Measurements from ENCODE around the gene TCN1.
"Not testable (repeated sequence)": the region's sequence is repeated elsewhere in the genome, so short reads cannot be mapped to it uniquely, and the experiment has no call there.

TCN1 gene, protein sequence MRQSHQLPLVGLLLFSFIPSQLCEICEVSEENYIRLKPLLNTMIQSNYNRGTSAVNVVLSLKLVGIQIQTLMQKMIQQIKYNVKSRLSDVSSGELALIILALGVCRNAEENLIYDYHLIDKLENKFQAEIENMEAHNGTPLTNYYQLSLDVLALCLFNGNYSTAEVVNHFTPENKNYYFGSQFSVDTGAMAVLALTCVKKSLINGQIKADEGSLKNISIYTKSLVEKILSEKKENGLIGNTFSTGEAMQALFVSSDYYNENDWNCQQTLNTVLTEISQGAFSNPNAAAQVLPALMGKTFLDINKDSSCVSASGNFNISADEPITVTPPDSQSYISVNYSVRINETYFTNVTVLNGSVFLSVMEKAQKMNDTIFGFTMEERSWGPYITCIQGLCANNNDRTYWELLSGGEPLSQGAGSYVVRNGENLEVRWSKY
- long read RNA-seq = 0 reads

DNA sequence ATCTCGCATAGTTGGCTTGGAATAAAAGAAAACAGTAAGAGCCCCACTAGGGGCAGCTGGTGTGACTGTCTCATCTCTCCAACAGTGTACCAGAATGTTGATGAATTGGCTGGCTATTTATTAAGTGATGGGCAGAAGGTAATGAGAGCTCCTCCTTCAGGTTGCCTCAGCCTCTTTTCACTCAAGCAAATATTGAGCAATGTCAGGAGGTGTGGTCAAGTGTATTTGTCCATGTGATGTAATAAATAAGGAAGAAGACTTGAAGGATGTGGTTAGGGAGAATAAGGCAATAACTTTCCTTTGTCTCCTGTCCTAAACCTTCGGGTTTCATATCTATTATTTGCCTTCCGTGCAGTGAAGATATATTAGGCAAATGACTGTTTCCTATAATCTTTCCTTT is at the start of gene TCN1:
TSS of gene TCN1 (minus strand) at position 91 of the 400 bp plus-strand sequence. CDS start at position 74, 17 bp downstream.
- Histone ChIP-seq H3K27ac (replicated peaks) (peak within 1 kb of the TSS; percentile 67), H3K27me3 (ENCODE audit: insufficient read depth, poor library complexity, severe bottlenecking) (no peaks in the 10 kb centered on the region), H3K4me3 (replicated peaks; ENCODE audit: insufficient read depth, low read length) (no peak within 1 kb of the TSS; the same call in 1 of the 2 replicates)
- peak; percentile 27; the same call in 1 of the 2 replicates for TF ChIP-seq POLR2AphosphoS5 (IDR thresholded peaks at IDR 0.05; ENCODE audit: low read depth)
- TF ChIP-seq, protein P1, sequence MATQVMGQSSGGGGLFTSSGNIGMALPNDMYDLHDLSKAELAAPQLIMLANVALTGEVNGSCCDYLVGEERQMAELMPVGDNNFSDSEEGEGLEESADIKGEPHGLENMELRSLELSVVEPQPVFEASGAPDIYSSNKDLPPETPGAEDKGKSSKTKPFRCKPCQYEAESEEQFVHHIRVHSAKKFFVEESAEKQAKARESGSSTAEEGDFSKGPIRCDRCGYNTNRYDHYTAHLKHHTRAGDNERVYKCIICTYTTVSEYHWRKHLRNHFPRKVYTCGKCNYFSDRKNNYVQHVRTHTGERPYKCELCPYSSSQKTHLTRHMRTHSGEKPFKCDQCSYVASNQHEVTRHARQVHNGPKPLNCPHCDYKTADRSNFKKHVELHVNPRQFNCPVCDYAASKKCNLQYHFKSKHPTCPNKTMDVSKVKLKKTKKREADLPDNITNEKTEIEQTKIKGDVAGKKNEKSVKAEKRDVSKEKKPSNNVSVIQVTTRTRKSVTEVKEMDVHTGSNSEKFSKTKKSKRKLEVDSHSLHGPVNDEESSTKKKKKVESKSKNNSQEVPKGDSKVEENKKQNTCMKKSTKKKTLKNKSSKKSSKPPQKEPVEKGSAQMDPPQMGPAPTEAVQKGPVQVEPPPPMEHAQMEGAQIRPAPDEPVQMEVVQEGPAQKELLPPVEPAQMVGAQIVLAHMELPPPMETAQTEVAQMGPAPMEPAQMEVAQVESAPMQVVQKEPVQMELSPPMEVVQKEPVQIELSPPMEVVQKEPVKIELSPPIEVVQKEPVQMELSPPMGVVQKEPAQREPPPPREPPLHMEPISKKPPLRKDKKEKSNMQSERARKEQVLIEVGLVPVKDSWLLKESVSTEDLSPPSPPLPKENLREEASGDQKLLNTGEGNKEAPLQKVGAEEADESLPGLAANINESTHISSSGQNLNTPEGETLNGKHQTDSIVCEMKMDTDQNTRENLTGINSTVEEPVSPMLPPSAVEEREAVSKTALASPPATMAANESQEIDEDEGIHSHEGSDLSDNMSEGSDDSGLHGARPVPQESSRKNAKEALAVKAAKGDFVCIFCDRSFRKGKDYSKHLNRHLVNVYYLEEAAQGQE (IDR thresholded peaks at IDR 0.05; ENCODE audit: insufficient replicate concordance, low read depth) = no peak
- peak; percentile 87 to 94 for DNase-seq (ENCODE audit: low read depth in 1 of 2, low spot score in 1 of 2)

DNA sequence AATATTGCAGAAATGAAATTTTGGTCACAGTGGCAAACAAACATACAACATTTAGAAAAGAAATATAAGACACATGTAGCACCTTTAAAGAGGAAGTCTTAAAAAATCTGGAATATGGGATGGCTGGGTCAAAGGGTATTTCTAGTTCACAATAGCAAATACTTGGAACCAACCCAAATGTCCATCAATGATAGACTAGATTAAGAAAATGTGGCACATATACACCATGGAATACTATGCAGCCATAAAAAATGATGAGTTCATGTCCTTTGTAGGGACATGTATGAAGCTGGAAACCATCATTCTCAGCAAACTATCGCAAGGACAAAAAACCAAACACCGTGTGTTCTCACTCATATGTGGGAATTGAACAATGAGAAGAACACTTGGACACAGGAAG is 37.3 kb upstream of the TCN1 start:
- not testable (repeated sequence) for H3K27ac ChIP-seq (replicated peaks); H3K4me3 ChIP-seq (replicated peaks; ENCODE audit: insufficient read depth, low read length); H3K27me3 ChIP-seq (ENCODE audit: insufficient read depth, poor library complexity, severe bottlenecking); DNase-seq (ENCODE audit: low read depth in 1 of 2, low spot score in 1 of 2)

DNA sequence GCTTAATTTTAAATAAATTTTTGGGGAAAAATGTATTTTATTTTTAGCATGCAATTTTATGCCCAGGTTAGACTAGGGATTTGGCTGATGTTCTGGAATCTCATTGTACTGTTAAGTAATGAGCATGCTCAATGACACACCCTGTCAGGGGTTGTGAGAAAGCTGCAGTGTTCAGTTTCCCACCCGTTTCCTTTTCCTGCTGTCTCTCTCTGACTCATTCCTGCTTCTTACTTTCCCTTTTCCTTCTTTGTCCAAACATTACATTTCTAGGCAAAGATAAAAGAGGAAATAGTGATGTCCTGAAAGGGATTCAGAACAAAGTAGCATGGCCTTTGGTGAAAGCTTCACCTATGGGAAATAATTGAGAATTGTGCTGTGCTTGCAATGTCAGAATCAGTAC is 35.0 kb upstream of the TCN1 start:
- no peaks in the 10 kb centered on the region for H3K27me3 ChIP-seq (ENCODE audit: insufficient read depth, poor library complexity, severe bottlenecking)
- TF ChIP-seq, protein P1 (IDR thresholded peaks at IDR 0.05; ENCODE audit: insufficient replicate concordance, low read depth) = no peak
- TF ChIP-seq, protein P2, sequence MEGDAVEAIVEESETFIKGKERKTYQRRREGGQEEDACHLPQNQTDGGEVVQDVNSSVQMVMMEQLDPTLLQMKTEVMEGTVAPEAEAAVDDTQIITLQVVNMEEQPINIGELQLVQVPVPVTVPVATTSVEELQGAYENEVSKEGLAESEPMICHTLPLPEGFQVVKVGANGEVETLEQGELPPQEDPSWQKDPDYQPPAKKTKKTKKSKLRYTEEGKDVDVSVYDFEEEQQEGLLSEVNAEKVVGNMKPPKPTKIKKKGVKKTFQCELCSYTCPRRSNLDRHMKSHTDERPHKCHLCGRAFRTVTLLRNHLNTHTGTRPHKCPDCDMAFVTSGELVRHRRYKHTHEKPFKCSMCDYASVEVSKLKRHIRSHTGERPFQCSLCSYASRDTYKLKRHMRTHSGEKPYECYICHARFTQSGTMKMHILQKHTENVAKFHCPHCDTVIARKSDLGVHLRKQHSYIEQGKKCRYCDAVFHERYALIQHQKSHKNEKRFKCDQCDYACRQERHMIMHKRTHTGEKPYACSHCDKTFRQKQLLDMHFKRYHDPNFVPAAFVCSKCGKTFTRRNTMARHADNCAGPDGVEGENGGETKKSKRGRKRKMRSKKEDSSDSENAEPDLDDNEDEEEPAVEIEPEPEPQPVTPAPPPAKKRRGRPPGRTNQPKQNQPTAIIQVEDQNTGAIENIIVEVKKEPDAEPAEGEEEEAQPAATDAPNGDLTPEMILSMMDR (IDR thresholded peaks at IDR 0.05; ENCODE audit: insufficient read depth, low read length) = no peak
- TF ChIP-seq POLR2AphosphoS5 (IDR thresholded peaks at IDR 0.05; ENCODE audit: low read depth) = no peak
- TF ChIP-seq SPI1 (IDR thresholded peaks at IDR 0.05; ENCODE audit: borderline replicate concordance, low read depth) = no peak
- no peak for TF ChIP-seq GABPA (IDR thresholded peaks at IDR 0.05; ENCODE audit: low read depth)
- H3K27ac ChIP-seq (replicated peaks) = no peak overlapping the region
- no peak for DNase-seq (ENCODE audit: low read depth in 1 of 2, low spot score in 1 of 2)
- H3K4me3 ChIP-seq (replicated peaks; ENCODE audit: insufficient read depth, low read length) = no peak overlapping the region

DNA sequence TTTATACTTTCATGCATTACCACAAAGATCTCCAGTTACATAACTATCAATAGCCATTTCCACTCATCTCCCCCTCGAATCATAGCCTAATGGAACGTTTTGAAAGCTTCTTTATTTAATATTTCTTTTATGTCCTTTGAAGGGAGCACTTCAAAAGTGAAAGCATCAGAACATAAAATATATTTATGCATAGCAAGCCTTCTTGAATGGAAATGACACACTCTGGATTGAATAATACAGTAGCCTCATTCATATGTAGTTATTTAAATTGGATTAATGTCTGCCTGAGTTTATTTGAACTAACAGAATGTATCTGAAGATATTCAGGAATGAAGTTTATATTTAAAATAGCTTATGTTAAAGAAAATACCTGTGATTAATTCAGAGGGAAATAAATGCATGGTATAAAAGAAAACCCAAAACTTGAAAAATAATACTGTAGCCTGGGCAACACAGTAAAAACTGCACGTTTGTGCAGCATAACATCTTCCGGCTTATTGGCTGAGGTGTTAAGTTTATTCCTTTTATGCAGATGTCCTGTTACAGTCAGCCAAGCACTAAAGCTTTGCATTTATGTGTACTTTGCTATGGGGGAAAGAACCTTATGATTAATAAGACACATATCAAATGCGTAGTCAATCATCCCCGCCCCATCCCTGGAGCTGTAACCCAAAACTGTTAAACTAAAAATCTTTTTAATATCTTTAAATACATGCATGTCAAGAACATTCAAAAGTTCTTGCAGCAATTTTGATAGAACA is 34.3 kb upstream of the TCN1 start:
- Histone ChIP-seq H3K4me3 (replicated peaks; ENCODE audit: insufficient read depth, low read length) (no peak overlapping the region), H3K27ac (replicated peaks) (no peak overlapping the region), H3K27me3 (ENCODE audit: insufficient read depth, poor library complexity, severe bottlenecking) (no peaks in the 10 kb centered on the region)
- TF ChIP-seq, protein P1 (IDR thresholded peaks at IDR 0.05; ENCODE audit: insufficient replicate concordance, low read depth) = no peak
- TF ChIP-seq POLR2AphosphoS5 (IDR thresholded peaks at IDR 0.05; ENCODE audit: low read depth) (no peak), SPI1 (IDR thresholded peaks at IDR 0.05; ENCODE audit: borderline replicate concordance, low read depth) (no peak), GABPA (IDR thresholded peaks at IDR 0.05; ENCODE audit: low read depth) (no peak)
- TF ChIP-seq, protein P2 (IDR thresholded peaks at IDR 0.05; ENCODE audit: insufficient read depth, low read length) = no peak
- DNase-seq (ENCODE audit: low read depth in 1 of 2, low spot score in 1 of 2) = no peak
